Urothelium cell line (cell line): ENCODE measurements around the gene EPAS1.
A peak's percentile ranks its signal among the peaks of the same experiment; 100 is the strongest.
"Not testable (repeated sequence)": the region's sequence is repeated elsewhere in the genome, so short reads cannot be mapped to it uniquely, and the experiment has no call there.

Source experiments
- DNase-seq: peaks from one replicate; pipeline ENCODE4 v3.0.0; 2011; ENCODE audit warnings: low spot score, mixed read lengths
- FAIRE-seq: peaks from 2 replicates; lab custom pipeline; 2011; peaks lifted over from hg19 to GRCh38; lab: Jason Lieb, UNC

Gene EPAS1

GRCh38 chr2:46394649-46395510, 97.7 kb downstream of the EPAS1 start:
- FAIRE-seq (no peak), DNase-seq (no peak)

- not testable (repeated sequence) for FAIRE-seq, DNase-seq
Measured at GRCh38 chr2:46395730-46396129, 98.5 kb downstream of the EPAS1 start.

GRCh38 chr2:46400016-46400415, 102.8 kb downstream of the EPAS1 start:
- no peak for FAIRE-seq
- DNase-seq, result no peak

GRCh38 chr2:46402874-46403273, 105.7 kb downstream of the EPAS1 start:
- FAIRE-seq (no peak), DNase-seq (no peak)

- DNase-seq (no peak), FAIRE-seq (no peak)
Measured at GRCh38 chr2:46404181-46404759, 107.1 kb downstream of the EPAS1 start.

- FAIRE-seq (no peak), DNase-seq (no peak)
Measured at GRCh38 chr2:46407852-46408455, 110.7 kb downstream of the EPAS1 start.

GRCh38 chr2:46409756-46410155, 112.5 kb downstream of the EPAS1 start:
- DNase-seq (no peak), FAIRE-seq (no peak)

GRCh38 chr2:46410273-46411244, 113.4 kb downstream of the EPAS1 start:
- DNase-seq (no peak), FAIRE-seq (no peak)

GRCh38 chr2:46411245-46411641, 114.0 kb downstream of the EPAS1 start:
- DNase-seq, result no peak
- FAIRE-seq, result no peak

- FAIRE-seq, result no peak
- no peak for DNase-seq
Measured at GRCh38 chr2:46411985-46412384, 114.8 kb downstream of the EPAS1 start.

- DNase-seq (no peak), FAIRE-seq (no peak)
Measured at GRCh38 chr2:46413111-46413510, 115.9 kb downstream of the EPAS1 start.

- DNase-seq (no peak), FAIRE-seq (no peak)
Measured at GRCh38 chr2:46413631-46414030, 116.4 kb downstream of the EPAS1 start.

- DNase-seq, result no peak
- no peak for FAIRE-seq
Measured at GRCh38 chr2:46414701-46415100, 117.5 kb downstream of the EPAS1 start.

GRCh38 chr2:46416280-46416679, 119.1 kb downstream of the EPAS1 start:
- FAIRE-seq (no peak), DNase-seq (no peak)

- DNase-seq, result no peak
- FAIRE-seq, result no peak
Measured at GRCh38 chr2:46416739-46417403, 119.7 kb downstream of the EPAS1 start.

GRCh38 chr2:46420945-46421344, 123.7 kb downstream of the EPAS1 start:
- no peak for FAIRE-seq
- no peak for DNase-seq

- FAIRE-seq (no peak), DNase-seq (no peak)
Measured at GRCh38 chr2:46421361-46421760, 124.2 kb downstream of the EPAS1 start.

- DNase-seq, result no peak
- peak; percentile 52 for FAIRE-seq
Measured at GRCh38 chr2:46422717-46423394, 125.6 kb downstream of the EPAS1 start.

GRCh38 chr2:46424937-46425336, 127.7 kb downstream of the EPAS1 start:
- FAIRE-seq (no peak), DNase-seq (no peak)
